ENCODE data around the gene NCBP2. TPM values are rescaled to one million over a fixed set of nuclear protein-coding genes. Genes with fewer than 3 reads are reported as not detected.

NCBP2 gene
- 10 to 100 TPM; 71.4 to 73.7 TPM for total RNA-seq
- 10 to 100 TPM; 65.1 to 82.2 TPM for polyA plus RNA-seq

GRCh38 chr3:196942226-196942914, at the start of gene NCBP2:
Gene NCBP2, minus strand, starts transcription at chr3:196942528. Its CDS starts 25 bp downstream, at chr3:196942503.
- Mint-ChIP-seq H3K27ac (peak within 1 kb of the TSS; percentile 97 to 99 (median 98)), H3K4me3 (peak within 1 kb of the TSS; percentile 94 to 97 (median 96)), H3K27me3 (no peaks in the 10 kb centered on the region), H3K4me1 (peaks cover 15 to 61% (median 44%) of the 10 kb centered on the region in 4 donors), H3K36me3 (peaks cover 26 to 46% of the 10 kb centered on the region in 2 donors), H3K9me3 (peaks cover 0 to 4% (median 0%) of the 10 kb centered on the region in 8 donors)
- Histone ChIP-seq H3K27me3 (ENCODE audit: insufficient read depth, low read length) (no peaks in the 10 kb centered on the region), H3K9me3 (ENCODE audit: control insufficient read depth in 1 of 2, low read length in 2 of 2) (no peaks in the 10 kb centered on the region), H3K36me3 (ENCODE audit: insufficient read depth, low read length) (peaks cover 15% of the 10 kb centered on the region), H3K4me3 (ENCODE audit: low read length in 2 of 2) (peak within 1 kb of the TSS; percentile 98 to 99), H3K4me1 (ENCODE audit: insufficient read depth, low read length) (peaks cover 29% of the 10 kb centered on the region), H3K27ac (ENCODE audit: low read depth, low read length) (peak within 1 kb of the TSS; percentile 93)
- ChIA-PET POLR2A (ENCODE audit: partially characterized antibody) (interaction anchor here (0.7 to 4.0 kb wide), 24 partner anchors 8 to 1035 kb away, joined by 3 to 99 read pairs (median 4); partner anchors contain the start of genes CEP19, DYNLT2B, FBXO45 and PAK2), CTCF (ENCODE audit: partially characterized antibody) (interaction anchor here (1.0 to 1.7 kb wide), 4 partner anchors 73 to 107 kb away, joined by 3 to 7 read pairs (median 6); partner anchors contain the start of gene SENP5)
- peak; percentile 99 for DNase-seq
- intact Hi-C loops (cut with micrococcal nuclease), result loop anchor here (1.0 to 2.0 kb wide), 8 partner anchors 27 to 511 kb away; partner anchors contain the start of genes CEP19, FBXO45, PAK2 and PIGX

GRCh38 chr3:196991581-196992460, 49.5 kb upstream of the NCBP2 start:
- Mint-ChIP-seq H3K36me3 (no peaks in the 10 kb centered on the region), H3K4me3 (no peak overlapping the region), H3K9me3 (no peaks in the 10 kb centered on the region), H3K27ac (no peak overlapping the region), H3K27me3 (peaks cover 0 to under 1% of the 10 kb centered on the region in 2 donors), H3K4me1 (no peaks in the 10 kb centered on the region)
- no peak overlapping the region for H3K4me3 ChIP-seq (ENCODE audit: low read length in 2 of 2)
- intact Hi-C loops (cut with micrococcal nuclease), result no loop called here
- POLR2A ChIA-PET (ENCODE audit: partially characterized antibody), result no interaction called here
- CTCF ChIA-PET (ENCODE audit: partially characterized antibody), result no interaction called here
- no peak overlapping the region for H3K27ac ChIP-seq (ENCODE audit: low read depth, low read length)
- H3K36me3 ChIP-seq (ENCODE audit: insufficient read depth, low read length), result no peaks in the 10 kb centered on the region
- no peak for DNase-seq
- no peaks in the 10 kb centered on the region for H3K4me1 ChIP-seq (ENCODE audit: insufficient read depth, low read length)
- H3K27me3 ChIP-seq (ENCODE audit: insufficient read depth, low read length), result no peaks in the 10 kb centered on the region
- no peaks in the 10 kb centered on the region for H3K9me3 ChIP-seq (ENCODE audit: control insufficient read depth in 1 of 2, low read length in 2 of 2)

- Histone ChIP-seq H3K9me3 (ENCODE audit: control insufficient read depth in 1 of 2, low read length in 2 of 2) (no peaks in the 10 kb centered on the region), H3K27ac (ENCODE audit: low read depth, low read length) (no peak overlapping the region), H3K4me3 (ENCODE audit: low read length in 2 of 2) (no peak overlapping the region), H3K27me3 (ENCODE audit: insufficient read depth, low read length) (no peaks in the 10 kb centered on the region), H3K36me3 (ENCODE audit: insufficient read depth, low read length) (no peaks in the 10 kb centered on the region), H3K4me1 (ENCODE audit: insufficient read depth, low read length) (no peaks in the 10 kb centered on the region)
- intact Hi-C loops (cut with micrococcal nuclease), result no loop called here
- Mint-ChIP-seq H3K9me3 (no peaks in the 10 kb centered on the region), H3K4me3 (no peak overlapping the region), H3K36me3 (no peaks in the 10 kb centered on the region), H3K27ac (no peak overlapping the region), H3K4me1 (no peaks in the 10 kb centered on the region), H3K27me3 (peaks cover 2 to 4% of the 10 kb centered on the region in 2 donors)
- ChIA-PET CTCF (ENCODE audit: partially characterized antibody) (no interaction called here), POLR2A (ENCODE audit: partially characterized antibody) (no interaction called here)
- no peak for DNase-seq
Measured at GRCh38 chr3:196990601-196991007, 48.3 kb upstream of the NCBP2 start.

DNA sequence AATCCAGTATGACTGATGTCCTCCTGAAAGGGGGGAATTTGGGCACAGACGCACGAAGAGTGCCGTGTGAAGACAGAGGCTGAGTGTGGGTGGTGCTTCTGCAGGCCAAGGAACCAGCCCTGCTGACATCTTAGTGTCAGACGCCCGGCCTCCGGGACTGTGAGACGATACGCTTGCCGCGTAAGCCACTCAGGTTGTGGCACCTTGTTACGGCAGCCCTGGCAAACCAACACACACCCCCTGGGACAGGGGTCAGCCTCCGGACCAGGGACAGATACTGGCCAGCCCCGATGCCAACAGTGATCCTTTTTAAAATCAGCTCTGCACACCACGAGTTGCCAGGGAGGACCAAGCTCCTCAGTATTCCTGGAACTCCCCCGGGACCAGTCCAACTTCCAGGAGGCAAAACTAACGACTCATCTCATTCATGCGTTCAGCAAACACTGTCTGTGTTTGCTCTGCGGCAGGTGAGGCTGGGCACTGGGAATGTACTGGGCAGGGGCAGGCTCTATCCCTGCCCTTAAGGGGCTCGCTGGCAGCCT, 47.5 kb upstream of the NCBP2 start:
- no peaks in the 10 kb centered on the region for H3K9me3 Mint-ChIP-seq
- Histone ChIP-seq H3K36me3 (ENCODE audit: insufficient read depth, low read length) (no peaks in the 10 kb centered on the region), H3K27me3 (ENCODE audit: insufficient read depth, low read length) (no peaks in the 10 kb centered on the region), H3K27ac (ENCODE audit: low read depth, low read length) (no peak overlapping the region), H3K4me3 (ENCODE audit: low read length in 2 of 2) (no peak overlapping the region), H3K9me3 (ENCODE audit: control insufficient read depth in 1 of 2, low read length in 2 of 2) (no peaks in the 10 kb centered on the region), H3K4me1 (ENCODE audit: insufficient read depth, low read length) (no peaks in the 10 kb centered on the region)
- no peak for DNase-seq
- H3K27me3 Mint-ChIP-seq, result peaks cover 5 to 7% of the 10 kb centered on the region in 2 donors
- ChIA-PET POLR2A (ENCODE audit: partially characterized antibody) (no interaction called here), CTCF (ENCODE audit: partially characterized antibody) (no interaction called here)
- no peaks in the 10 kb centered on the region for H3K4me1 Mint-ChIP-seq
- intact Hi-C loops (cut with micrococcal nuclease), result no loop called here
- H3K27ac Mint-ChIP-seq, result no peak overlapping the region
- H3K4me3 Mint-ChIP-seq, result no peak overlapping the region
- H3K36me3 Mint-ChIP-seq, result no peaks in the 10 kb centered on the region

- Mint-ChIP-seq H3K4me1 (no peaks in the 10 kb centered on the region), H3K36me3 (peaks cover 0 to under 1% of the 10 kb centered on the region in 2 donors), H3K9me3 (peaks cover 0 to 5% (median 3%) of the 10 kb centered on the region in 8 donors), H3K4me3 (no peak overlapping the region), H3K27me3 (peaks cover 7% of the 10 kb centered on the region in 2 donors), H3K27ac (no peak overlapping the region)
- CTCF ChIA-PET (ENCODE audit: partially characterized antibody), result no interaction called here
- Histone ChIP-seq H3K4me3 (ENCODE audit: low read length in 2 of 2) (no peak overlapping the region), H3K27me3 (ENCODE audit: insufficient read depth, low read length) (no peaks in the 10 kb centered on the region), H3K36me3 (ENCODE audit: insufficient read depth, low read length) (no peaks in the 10 kb centered on the region), H3K27ac (ENCODE audit: low read depth, low read length) (no peak overlapping the region), H3K4me1 (ENCODE audit: insufficient read depth, low read length) (no peaks in the 10 kb centered on the region), H3K9me3 (ENCODE audit: control insufficient read depth in 1 of 2, low read length in 2 of 2) (no peaks in the 10 kb centered on the region)
- intact Hi-C loops (cut with micrococcal nuclease), result no loop called here
- POLR2A ChIA-PET (ENCODE audit: partially characterized antibody), result no interaction called here
- no peak for DNase-seq
Measured at GRCh38 chr3:196988241-196989029, 46.1 kb upstream of the NCBP2 start.

- CTCF ChIA-PET (ENCODE audit: partially characterized antibody), result interaction anchor here (0.7 kb wide), 1 partner anchor 200 kb away, joined by 3 read pairs; no protein-coding TSS in a partner anchor
- no peaks in the 10 kb centered on the region for H3K27me3 ChIP-seq (ENCODE audit: insufficient read depth, low read length)
- no peak overlapping the region for H3K27ac ChIP-seq (ENCODE audit: low read depth, low read length)
- Mint-ChIP-seq H3K4me1 (no peaks in the 10 kb centered on the region), H3K27me3 (peaks cover 7% of the 10 kb centered on the region in 2 donors), H3K9me3 (peaks cover 0 to 12% (median 7%) of the 10 kb centered on the region in 8 donors), H3K27ac (no peak overlapping the region), H3K36me3 (peaks cover 0 to 5% of the 10 kb centered on the region in 2 donors), H3K4me3 (no peak overlapping the region)
- H3K9me3 ChIP-seq (ENCODE audit: control insufficient read depth in 1 of 2, low read length in 2 of 2), result no peaks in the 10 kb centered on the region
- H3K4me3 ChIP-seq (ENCODE audit: low read length in 2 of 2), result no peak overlapping the region
- no peaks in the 10 kb centered on the region for H3K4me1 ChIP-seq (ENCODE audit: insufficient read depth, low read length)
- DNase-seq, result no peak
- intact Hi-C loops (cut with micrococcal nuclease), result no loop called here
- H3K36me3 ChIP-seq (ENCODE audit: insufficient read depth, low read length), result no peaks in the 10 kb centered on the region
- POLR2A ChIA-PET (ENCODE audit: partially characterized antibody), result no interaction called here
Measured at GRCh38 chr3:196987022-196987421, 44.7 kb upstream of the NCBP2 start.
